NCI-H2196 (cell line): ENCODE data around the gene STRA8.

Source experiments
- DNase-seq: peaks from one replicate; lab custom pipeline; 2025; ENCODE audit not compliant: unreplicated experiment; lab: John Stamatoyannopoulos, UW

The STRA8 gene

DNA sequence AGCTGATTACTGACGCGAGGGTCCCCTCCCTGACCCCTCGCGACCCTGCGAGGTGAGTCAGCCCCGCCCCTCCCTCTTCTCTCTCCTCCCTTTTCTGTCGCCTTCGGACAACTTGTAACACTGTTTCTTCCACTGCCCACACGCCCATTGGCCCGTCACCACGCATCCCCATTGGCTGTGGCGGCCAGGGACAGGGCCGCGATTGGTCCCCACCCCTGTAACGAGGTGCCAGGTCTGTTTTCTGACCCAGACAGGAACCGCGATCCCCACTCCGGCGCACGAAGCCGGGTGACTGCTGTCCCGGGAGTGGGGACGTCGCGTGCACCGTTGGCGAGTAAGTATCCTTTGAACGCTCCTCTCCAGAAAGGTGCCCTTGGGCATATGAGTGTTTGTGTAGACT is at the start of gene STRA8:
Gene STRA8 (plus strand): TSS at position 269 of the 400 bp plus-strand sequence. CDS start 6,687 bp downstream, outside the sequence.
- no peak for DNase-seq

- no peak for DNase-seq
These were observed 49.3 kb upstream of the STRA8 start for GRCh38 chr7:135184254-135184841.

GRCh38 chr7:135185471-135186260 is 48.0 kb upstream of the STRA8 start:
- no peak for DNase-seq

GRCh38 chr7:135186261-135186540 is 47.4 kb upstream of the STRA8 start:
- DNase-seq, result no peak

GRCh38 chr7:135186841-135187253 is 46.8 kb upstream of the STRA8 start:
- DNase-seq, result no peak

GRCh38 chr7:135188298-135188984 is 45.2 kb upstream of the STRA8 start:
- no peak for DNase-seq

- no peak for DNase-seq
These were observed 44.4 kb upstream of the STRA8 start for GRCh38 chr7:135189221-135189662.

DNA sequence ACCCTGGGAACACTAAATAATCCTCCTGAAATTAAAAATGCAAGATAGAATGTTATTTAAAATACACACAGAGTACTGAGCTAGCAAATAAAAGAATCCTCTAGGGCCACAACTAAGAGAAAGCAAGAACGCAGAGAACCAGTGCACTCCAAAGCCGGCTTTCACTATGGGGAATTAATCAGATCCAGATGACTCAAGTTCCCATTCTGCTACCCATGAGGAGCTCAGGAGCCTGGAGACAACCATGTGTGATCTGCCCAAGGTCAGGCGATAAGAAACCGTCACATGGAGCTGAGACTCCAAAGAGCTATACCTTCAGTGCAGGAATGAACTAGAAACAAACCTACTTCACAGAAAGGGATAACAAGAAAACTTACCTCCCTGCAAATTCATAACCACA is 43.7 kb upstream of the STRA8 start:
- no peak for DNase-seq

DNA sequence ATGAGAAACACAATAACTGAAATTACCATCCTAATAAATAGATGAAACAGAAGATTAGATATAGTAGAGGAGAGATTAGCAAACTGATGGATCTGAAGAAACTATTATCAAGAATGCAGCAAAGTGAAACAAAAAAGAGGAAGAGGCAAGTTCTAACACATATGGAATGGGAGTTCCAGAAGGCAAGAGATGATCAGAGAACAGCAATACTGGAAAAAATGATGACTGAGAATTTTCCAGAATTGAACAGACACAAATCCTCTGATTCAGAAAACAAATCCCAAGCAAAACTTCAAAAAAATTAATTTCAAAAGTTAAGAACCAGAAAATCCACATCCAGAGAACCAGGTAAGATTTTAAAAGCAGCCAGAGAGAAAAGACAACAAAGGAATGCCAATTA is 42.9 kb upstream of the STRA8 start:
- no peak for DNase-seq

DNA sequence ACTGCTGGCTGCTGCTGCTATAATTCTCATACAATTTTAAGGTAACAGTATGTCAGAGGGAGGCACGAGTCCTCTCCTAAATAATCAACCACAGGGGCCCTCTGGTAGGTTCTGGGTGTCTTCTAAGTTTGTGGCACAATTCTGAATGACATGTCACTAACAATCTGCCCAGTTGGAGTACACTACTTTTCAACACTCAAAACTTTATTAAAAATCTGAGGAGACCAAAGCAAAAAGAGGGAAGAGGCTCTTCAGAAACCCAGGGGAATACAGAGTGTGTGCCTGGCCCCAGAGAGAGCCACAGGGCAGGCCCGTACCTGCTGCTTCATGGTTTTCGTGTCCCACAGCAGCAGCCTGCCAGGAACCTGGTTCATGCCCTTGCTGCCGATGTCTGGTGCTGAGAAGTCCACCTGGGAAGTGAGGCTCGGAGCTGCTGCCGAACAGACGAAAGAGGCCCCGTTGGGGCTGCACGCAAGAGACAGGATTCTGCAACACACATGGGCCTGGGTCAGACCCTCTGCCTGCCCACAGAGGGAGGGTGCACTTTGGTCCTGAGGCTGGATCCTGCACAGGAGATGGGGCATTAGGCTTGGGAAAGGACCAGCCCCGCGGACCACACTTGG is 40.6 kb upstream of the STRA8 start:
- DNase-seq, result no peak

DNA sequence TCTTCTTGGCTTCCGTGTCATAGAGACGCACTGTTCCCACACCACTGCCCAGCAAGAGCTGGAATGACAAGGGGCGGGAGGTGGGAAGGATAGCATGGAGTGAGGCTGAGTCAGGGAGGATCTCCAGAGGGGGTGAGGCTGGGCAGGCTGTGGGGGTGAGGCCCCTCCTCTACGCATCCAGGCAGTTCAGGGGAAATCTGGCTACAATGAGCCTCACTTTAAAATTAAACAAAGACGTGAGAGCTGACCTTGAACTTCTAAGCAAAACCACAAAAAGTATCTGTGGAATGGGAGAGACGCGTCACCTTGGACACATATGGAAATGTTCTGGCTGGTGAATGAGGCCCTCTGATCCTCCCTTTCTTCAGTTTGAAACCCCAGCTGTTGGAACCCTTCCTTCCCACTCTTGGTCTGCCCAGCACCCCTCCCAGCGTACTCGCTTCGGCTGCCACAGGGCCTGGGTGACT is 40.0 kb upstream of the STRA8 start:
- DNase-seq, result no peak

DNA sequence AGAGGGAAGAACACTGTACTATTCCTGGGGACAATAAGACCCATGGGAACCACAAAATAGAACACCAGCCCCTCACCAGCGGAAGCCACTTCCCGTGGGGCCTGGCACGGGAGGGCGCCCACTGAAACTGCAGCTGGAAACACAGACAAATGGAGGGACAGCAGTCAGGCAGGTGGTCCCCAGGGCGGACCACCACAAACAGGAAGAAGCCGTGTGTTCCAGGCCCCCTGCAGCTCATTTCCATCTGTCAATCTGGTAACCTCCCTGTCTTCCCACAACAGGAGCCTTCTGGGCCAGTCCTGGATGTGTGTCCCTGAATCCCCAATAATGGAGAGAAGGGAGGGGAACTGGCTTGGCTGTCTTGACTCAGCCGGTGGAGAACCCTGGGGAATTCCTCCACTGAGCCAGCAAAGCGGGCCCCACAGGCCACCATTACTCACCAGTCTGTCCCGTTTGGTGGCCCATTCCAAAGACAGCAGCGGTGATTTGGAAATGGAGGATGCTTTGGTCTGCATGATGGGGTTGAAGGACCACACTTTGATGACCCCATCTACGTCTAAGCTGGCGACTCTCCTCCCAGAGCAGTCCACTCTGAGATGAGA is 39.0 kb upstream of the STRA8 start:
- DNase-seq, result no peak

- DNase-seq, result no peak
These were observed 38.5 kb upstream of the STRA8 start for GRCh38 chr7:135195156-135195555.

- no peak for DNase-seq
These were observed 37.5 kb upstream of the STRA8 start for GRCh38 chr7:135195968-135196629.

DNA sequence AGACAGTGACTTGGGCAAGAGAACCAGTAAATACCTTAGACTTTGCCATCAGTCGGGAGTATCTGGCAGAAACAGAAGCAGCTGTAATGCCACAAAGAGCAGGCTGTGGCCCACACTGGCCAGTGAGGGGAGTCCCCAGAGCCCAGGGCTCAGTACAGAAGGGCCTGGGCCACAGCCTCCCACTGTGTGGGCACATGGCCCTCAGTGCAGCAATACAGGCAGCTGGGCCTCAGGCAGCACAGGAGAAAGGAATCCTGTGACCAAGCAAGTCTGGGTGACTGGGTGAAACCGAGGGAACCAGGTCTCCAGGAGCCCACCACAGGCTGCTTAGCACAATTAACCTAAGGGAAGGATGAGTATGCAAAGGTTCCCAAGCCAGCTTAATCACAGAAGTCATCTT is 36.3 kb upstream of the STRA8 start:
- DNase-seq, result no peak

DNA sequence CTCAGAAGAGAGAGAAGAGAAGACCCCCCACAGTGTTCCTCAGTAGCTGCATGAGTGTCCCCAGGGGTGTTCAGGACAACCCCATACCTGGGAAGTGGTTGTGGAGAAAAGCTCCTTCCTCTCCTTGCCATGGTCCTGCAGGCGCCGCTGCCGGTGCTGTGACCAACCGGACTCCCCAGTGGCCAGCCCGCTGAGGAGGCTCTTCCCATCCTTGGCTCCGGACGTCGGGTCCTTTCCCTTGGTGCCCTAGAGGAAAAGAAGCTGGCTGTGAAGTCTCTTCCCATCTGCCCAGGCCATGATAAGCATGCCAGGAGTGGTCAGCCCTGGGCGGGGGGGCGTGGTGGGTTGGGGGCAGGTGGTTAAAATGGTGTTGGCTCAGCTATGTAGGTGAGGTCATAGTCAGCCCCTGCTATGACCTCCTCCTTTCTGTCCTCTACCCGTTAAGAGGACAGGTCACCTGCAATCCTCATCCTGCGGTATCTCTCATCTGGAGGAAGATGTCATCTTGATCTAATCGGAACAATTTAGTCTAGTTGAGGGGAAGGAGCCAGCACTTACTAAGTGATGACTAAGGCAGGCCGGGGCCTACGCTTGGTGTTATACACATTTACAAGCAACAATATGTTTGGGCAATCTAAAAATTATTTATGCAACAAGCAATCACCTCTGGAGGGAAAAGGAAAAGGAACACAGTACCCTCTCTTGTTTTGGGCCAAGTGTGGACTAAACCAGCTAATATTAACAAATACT is 35.6 kb upstream of the STRA8 start:
- DNase-seq, result no peak

GRCh38 chr7:135199439-135199838 is 34.2 kb upstream of the STRA8 start:
- no peak for DNase-seq

DNA sequence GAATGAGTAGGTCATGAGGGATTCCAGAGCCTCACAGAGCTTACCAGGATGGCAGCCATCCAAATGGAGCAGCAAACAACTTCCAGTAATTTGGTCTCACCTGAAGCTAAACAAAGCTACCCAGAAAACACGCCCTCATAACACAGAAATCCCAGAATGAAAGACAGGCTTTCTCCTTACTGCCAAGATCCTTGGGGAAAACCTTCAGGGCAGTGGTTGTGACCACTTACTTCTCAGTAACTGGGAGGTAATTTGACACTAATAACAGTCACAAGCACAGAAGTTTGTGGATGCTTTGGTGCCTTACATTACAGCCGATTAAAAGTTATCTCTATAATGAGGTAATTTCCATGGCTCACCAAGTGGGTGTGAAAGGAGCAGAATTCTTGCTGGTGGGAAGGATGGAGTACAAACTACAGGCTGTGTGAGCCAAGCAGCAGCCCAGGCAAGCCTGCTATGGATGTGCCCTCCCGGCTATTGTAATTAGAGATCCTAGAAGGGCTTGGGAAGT is 32.8 kb upstream of the STRA8 start:
- peak; percentile 7 for DNase-seq

DNA sequence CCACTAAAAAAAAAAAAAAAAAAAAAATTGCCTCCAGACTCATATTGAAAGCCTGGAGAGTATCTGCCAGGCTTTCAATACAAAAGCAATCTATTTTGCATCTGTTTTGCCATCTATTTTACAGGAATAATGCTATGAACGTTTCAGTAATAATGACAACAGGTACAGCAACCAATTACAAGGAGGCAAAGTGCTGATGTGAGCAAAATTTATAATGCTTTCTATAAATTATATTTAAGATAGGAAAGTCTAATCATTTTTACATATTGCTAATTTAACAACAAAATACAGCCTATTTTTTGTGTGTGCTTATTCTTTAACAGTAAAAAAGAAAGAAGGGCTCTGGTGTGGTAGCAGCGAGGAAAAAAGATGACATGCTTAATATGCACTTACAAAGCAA is 32.3 kb upstream of the STRA8 start:
- DNase-seq, result no peak

- DNase-seq, result no peak
These were observed 29.3 kb upstream of the STRA8 start for GRCh38 chr7:135204341-135204749.
